Mucosa of rectum (tissue), 2 donors: ENCODE results near the gene DPY19L1.
"Not testable (repeated sequence)": the region's sequence is repeated elsewhere in the genome, so short reads cannot be mapped to it uniquely, and the experiment has no call there.

Source experiments
- H3K27ac ChIP-seq, 2 donors: one replicate each; pipeline ENCODE4 v1.7.0; 2013; ENCODE audit warnings: inconsistent platforms in 2 of 2, low read depth in 2 of 2, low read length in 2 of 2
- H3K27me3 ChIP-seq, 2 donors: one replicate each; pipeline ENCODE4 v1.7.0; 2013; ENCODE audit warnings: low read length in 2 of 2; ENCODE audit not compliant: control insufficient read depth in 2 of 2, insufficient read depth in 2 of 2
- H3K36me3 ChIP-seq, 2 donors: one replicate each; pipeline ENCODE4 v1.7.0; 2013; ENCODE audit warnings: low read length in 2 of 2; ENCODE audit not compliant: control insufficient read depth in 2 of 2, insufficient read depth in 2 of 2
- H3K4me1 ChIP-seq, 2 donors: one replicate each; pipeline ENCODE4 v1.7.0; 2013; ENCODE audit warnings: low read length in 2 of 2, mild to moderate bottlenecking in 1 of 2; ENCODE audit not compliant: control insufficient read depth in 2 of 2, insufficient read depth in 2 of 2
- H3K4me3 ChIP-seq, 2 donors: one replicate each; pipeline ENCODE4 v1.7.0; 2013; ENCODE audit warnings: low read length in 2 of 2
- H3K9ac ChIP-seq, 2 donors: one replicate each; pipeline ENCODE4 v1.7.0; 2013; ENCODE audit warnings: low read length in 2 of 2, low read depth in 1 of 2, mild to moderate bottlenecking in 1 of 2
- H3K9me3 ChIP-seq, 2 donors: one replicate each; pipeline ENCODE4 v1.7.0; 2013; ENCODE audit warnings: low read length in 2 of 2; ENCODE audit not compliant: control insufficient read depth in 2 of 2
- donor health status: healthy.
- donor health status: Normal muscosa, but diverticular disease.

DPY19L1 gene

DNA sequence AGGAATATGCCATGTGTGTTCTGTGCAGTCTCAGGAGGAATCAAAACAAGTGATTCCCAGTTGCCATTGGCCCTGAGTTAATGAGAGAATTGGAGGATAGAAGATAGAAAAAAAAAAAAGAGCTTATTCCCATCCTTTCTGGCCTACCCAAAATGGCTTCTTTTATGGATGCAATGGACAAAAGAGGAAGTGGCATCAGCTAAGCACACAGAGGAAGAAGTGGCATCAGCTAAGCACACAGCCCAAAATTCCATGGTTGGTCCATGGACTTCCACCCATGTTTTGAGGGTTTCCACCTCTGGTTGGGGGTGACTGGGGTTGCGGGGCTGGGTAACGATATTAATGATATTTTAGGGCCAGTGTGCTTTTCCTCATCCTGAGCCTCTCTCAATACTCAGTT, 11.1 kb upstream of the DPY19L1 start:
- H3K9ac ChIP-seq, H3K36me3 ChIP-seq, H3K27ac ChIP-seq, H3K4me3 ChIP-seq, H3K9me3 ChIP-seq, H3K4me1 ChIP-seq, H3K27me3 ChIP-seq: not testable (repeated sequence)

DNA sequence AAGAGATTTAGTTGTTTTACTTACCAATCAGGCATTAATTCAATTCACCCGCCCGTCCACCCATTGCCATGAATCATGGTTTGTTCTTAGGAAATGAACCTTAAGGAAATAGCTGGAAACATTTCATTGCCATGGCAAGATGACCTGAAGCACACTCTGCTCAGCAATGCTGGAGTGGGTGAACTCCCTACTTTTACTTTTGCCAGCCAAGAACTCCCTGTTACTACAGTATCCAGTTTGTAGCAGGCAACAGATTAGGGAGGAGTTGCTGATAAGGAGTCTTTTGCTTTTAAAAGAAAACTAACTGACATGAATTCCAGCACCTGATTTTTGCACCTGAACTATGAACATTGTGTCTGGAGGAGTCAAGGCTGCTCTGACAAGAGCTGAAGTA, 10.6 kb upstream of the DPY19L1 start:
- H3K4me3 ChIP-seq, H3K36me3 ChIP-seq, H3K27me3 ChIP-seq, H3K27ac ChIP-seq, H3K4me1 ChIP-seq, H3K9me3 ChIP-seq, H3K9ac ChIP-seq: not testable (repeated sequence)

DNA sequence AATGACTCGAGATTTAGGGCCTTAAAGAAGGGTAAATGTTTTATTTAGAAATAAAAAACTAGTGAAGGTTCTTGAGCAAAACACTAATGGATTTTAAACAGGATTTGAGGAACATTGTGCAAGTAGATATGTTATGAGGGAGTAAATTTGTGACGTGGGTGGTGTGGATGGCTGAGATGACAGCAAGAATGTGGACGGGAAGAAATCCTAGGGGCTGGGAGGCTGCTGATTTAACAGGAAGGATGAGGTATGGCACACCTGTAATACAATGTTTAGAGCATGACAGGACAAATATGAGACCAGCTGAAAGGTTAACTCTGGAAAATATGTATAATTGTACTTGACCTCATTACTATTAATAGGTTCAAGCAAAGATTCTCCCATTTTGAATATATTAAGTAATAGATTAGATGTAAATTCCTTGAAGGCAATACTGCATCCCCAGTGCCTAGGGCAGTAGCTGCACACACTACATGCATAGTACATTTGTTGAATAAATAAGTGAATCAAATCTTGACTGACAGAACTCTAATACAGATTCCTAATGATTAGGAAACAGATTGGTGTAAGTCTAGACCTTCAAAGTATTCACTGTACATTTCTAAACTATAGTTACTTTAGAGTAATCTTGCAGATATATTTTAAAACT, 10.1 kb upstream of the DPY19L1 start:
- not testable (repeated sequence) for H3K36me3 ChIP-seq, H3K27me3 ChIP-seq, H3K4me3 ChIP-seq, H3K4me1 ChIP-seq, H3K9me3 ChIP-seq, H3K27ac ChIP-seq, H3K9ac ChIP-seq

DNA sequence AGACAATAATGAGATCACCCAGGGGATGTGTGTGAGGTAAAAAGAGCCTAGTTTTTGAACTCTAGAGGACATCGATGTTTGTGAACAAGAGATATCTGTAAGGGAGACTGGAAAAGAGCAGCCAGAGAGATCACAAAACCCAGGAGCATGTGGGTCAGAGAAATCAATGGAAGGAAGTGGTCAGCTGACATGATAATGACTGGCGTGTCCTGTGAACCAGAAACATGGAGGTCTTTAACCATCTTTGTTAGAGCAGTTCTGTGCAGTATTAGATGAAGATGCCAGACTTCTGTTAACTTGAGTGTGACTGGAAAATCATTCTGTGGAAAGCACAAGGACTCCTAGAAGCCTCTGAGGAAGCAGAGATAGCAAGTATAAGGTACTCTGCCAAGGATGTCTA, 6.0 kb upstream of the DPY19L1 start:
- H3K9me3 ChIP-seq, H3K4me1 ChIP-seq, H3K27me3 ChIP-seq, H3K36me3 ChIP-seq, H3K27ac ChIP-seq, H3K4me3 ChIP-seq, H3K9ac ChIP-seq: not testable (repeated sequence)

DNA sequence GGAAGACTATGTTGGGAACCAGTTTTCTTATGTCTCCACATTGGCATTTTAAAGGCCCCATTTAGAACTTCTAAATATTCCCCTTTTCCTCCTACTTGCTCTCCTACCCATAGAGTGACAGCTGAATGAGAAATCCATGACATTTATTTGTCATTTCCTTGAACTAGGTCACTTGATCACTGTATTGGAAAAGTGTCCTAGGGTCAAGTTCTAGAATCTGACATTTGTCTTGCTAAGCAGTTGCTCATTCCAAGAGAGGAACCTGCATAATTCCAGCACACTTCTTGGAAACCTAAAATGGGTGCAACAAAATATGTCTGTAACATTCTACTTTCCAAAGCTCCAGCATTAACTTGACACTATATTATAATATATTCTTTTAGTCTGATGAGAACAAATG, 3.6 kb upstream of the DPY19L1 start:
- Histone ChIP-seq H3K27ac (no peak overlapping the region), H3K36me3 (no peaks in the 10 kb centered on the region), H3K4me3 (no peak overlapping the region), H3K9ac (no peak overlapping the region), H3K9me3 (no peaks in the 10 kb centered on the region), H3K4me1 (peaks cover 11 to 13% of the 10 kb centered on the region in 2 donors), H3K27me3 (no peaks in the 10 kb centered on the region)

DNA sequence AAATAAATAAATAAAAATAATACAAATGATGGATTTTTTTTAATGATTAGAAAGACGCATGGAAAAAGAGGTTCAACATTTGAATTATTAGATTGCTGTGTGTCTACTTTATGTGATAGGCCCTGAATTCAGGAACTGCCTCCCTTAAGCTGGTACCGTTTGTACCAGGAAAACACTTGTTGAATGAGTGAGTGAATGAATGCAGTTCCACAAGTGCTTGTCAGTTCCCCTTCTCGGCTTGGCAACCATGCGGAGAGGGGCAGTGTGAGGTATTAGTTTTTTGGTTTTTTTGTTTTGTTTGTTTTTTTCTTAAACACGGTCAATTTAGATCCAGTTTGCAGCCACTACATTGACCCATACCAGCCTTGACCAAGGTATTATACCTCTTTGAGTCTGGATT, 2.1 kb upstream of the DPY19L1 start:
- Histone ChIP-seq H3K4me3 (no peak overlapping the region), H3K27ac (no peak overlapping the region), H3K4me1 (peaks cover 18% of the 10 kb centered on the region in 2 donors), H3K9ac (no peak overlapping the region), H3K27me3 (no peaks in the 10 kb centered on the region), H3K36me3 (no peaks in the 10 kb centered on the region), H3K9me3 (no peaks in the 10 kb centered on the region)

DNA sequence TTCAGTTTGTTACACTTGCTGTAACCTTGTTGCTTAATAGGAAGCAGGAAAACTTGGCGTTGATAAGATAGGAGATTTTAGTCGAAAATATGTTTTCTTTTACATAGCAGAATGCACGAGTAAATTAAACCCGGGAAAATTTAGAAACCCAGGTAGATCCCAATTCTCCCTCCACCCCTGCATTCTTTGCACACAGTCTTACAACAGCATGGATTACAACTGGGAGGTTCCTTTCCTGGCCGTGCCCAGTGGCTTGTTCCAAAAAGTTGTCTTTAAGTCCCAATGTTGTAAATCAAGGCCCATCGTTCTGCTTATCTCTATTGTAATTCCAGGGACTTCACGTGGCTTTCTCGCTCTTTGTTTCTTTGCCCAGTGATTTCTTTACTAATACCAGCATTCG, 1.1 kb upstream of the DPY19L1 start:
- no peaks in the 10 kb centered on the region for H3K27me3 ChIP-seq
- H3K9me3 ChIP-seq: no peaks in the 10 kb centered on the region
- H3K27ac ChIP-seq: peak overlapping the region; percentile 87 to 93
- H3K4me1 ChIP-seq: peaks cover 18 to 22% of the 10 kb centered on the region in 2 donors
- H3K9ac ChIP-seq: peak overlapping the region; percentile 77
- H3K36me3 ChIP-seq: no peaks in the 10 kb centered on the region
- H3K4me3 ChIP-seq: peak overlapping the region; percentile 75 to 84

DNA sequence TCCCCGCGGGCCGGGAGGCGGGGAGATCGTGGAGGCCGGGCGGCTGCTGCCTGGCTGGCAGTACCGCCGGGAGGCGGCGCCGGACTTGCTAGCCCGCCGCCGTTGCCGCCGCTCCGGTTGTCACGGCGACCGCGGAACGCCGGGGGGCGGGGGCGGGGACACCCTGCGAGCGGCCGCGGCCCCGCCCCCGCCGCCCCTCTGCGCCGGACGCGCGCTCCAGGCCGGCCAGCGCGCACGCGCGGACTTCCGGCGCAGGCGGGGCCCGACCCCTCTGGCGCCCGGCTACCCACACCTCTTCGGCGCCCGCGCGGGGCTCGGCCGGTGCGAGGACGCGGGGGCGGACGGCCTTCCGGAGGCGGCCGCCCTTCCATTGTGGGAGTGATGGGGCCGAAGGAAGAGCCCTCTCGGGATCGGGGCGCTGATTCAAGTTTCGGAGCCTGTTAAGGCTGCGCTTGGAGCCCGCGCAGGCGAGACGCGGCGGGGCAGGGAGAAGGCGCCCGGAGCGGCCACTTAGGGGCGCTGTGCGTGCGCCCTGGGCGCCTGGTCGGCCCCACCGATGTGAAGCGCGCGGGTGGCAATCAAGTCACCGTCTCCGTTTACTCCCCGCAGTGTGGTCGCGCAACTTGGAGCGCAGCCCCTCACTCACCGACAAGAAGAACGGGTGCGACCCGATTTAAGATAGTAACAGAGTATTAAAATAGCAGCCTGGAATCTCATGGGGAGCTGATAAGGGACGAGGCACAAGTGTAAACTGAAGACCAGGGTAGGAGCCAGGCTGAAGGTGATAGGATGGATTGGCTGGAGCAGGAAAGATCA, 449 bp upstream of the DPY19L1 start:
- Histone ChIP-seq H3K4me1 (peaks cover 18 to 22% of the 10 kb centered on the region in 2 donors), H3K36me3 (no peaks in the 10 kb centered on the region), H3K27ac (peak overlapping the region; percentile 87 to 93), H3K4me3 (peak overlapping the region; percentile 75 to 84), H3K9ac (peak overlapping the region; percentile 77), H3K9me3 (no peaks in the 10 kb centered on the region), H3K27me3 (no peaks in the 10 kb centered on the region)

DNA sequence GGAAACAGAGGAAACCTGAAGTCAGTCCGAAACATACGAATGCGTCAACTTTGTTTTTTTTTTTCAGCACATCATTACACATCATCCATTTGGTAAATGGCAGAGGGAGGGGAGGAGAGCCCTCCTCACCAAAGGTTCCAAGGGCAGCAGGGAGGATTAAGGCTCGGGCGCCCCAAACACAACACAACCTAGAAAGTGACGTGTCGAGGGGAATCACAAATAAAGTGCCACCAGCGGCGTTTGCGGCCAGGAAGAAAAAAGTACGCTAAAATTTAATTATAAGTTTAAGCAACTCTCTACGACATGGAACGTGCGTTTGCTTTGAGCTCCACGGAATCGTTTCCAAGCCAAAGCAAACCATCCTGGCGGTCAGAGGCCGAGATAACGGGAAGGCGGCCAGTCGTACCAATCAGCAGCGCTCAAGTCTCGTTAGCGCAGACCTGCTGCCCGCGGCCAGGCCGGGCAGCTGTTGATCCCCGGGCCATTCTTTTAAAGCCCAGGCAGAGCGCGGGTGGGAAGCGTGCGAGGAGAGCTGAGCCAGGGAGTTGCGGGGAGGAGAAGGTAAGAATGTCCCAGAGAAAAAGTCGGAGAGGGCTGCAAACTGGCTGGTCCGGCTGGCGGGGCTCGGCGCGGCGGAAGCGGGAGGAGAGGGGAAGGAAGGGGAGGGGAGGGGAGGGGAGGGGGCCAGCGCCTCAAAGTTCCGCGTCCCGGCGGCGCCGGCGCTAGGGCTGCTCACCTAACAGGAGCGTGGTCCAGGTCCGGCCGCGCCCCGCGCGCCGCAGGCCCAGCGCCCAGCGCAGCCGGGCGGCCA, 719 bp downstream of the DPY19L1 start:
- Histone ChIP-seq H3K4me3 (peak overlapping the region; percentile 68 to 83), H3K9ac (peak overlapping the region; percentile 67 to 68), H3K27ac (peak overlapping the region; percentile 71 to 75), H3K4me1 (peaks cover 18 to 22% of the 10 kb centered on the region in 2 donors), H3K27me3 (no peaks in the 10 kb centered on the region), H3K9me3 (no peaks in the 10 kb centered on the region), H3K36me3 (no peaks in the 10 kb centered on the region)

DNA sequence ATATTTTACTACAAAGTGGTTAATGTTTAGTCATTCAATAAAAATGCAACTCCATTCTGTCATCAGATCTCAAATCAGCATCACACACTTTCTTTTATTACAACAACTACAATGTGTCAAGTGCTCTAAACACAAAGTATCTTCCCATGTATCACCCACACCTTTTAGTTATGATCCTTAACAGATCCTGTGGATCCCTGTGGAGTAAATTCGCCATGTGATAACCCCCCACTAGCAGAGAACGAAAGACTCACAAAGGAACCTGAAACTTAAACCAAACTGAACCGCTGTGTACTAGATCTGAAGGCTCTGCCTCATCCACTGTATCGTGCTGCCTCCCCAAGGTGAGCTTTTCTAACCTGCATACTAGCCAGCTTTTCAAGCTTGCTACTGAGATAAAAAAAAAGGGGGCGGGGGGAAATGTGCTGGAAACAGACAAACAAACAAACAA, 1.7 kb downstream of the DPY19L1 start:
- Histone ChIP-seq H3K9me3 (no peaks in the 10 kb centered on the region), H3K27ac (no peak overlapping the region), H3K4me1 (peaks cover 18 to 22% of the 10 kb centered on the region in 2 donors), H3K4me3 (peak overlapping the region in 1 of 2 donors; percentile 83), H3K27me3 (no peaks in the 10 kb centered on the region), H3K36me3 (no peaks in the 10 kb centered on the region), H3K9ac (peak overlapping the region in 1 of 2 donors; percentile 67)
